HG03575 (cell line): ENCODE results near the gene DMBX1.

Source experiments
- ATAC-seq: cut with Tn5 transposase; IDR thresholded peaks from one replicate; pipeline ENCODE4 v1.9.1; 2021; ENCODE audit not compliant: unreplicated experiment, insufficient number of reproducible peaks, low FRiP score; ENCODE audit errors: extremely low read depth

DMBX1 gene

DNA sequence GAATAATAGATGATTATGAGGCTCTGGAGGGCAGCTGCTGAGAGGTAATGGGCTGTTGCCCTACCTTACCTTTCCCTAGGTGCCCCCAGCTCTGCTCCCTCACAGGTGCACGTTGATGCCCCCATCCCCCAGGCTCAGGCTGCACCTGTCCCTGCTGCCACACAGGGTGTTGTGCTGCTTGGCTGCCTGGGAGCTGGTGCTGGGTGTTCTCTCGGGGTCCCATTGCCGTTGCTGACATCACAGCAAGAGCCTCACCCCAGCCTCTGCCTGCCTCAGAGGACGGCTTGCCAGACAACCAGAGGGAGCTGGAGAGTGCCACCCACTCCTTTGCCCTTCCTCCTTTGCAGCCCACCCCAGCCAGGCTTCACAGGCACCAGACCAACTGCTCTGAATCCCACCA, 31.4 kb upstream of the DMBX1 start:
- no peak for ATAC-seq

DNA sequence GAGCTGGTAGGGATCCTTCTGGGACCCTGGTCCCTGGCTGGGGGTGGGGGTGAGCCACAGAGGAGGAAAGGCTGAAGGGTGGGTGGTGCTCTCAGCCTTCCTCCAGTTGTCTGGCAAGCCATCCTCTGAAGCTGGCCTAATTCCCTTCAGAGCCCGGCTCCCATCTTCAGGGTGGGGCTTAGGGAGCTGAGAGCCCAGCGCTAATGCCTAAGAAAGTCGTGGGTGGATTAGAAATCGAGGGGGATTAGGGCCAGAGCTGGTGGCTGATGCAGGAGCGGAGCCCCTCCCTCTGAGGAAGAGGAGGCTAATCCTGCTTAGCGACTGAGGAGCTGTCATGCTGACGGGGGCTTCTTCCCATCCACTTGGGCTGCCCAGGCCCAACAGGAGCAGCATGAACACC, 30.8 kb upstream of the DMBX1 start:
- no peak for ATAC-seq

DNA sequence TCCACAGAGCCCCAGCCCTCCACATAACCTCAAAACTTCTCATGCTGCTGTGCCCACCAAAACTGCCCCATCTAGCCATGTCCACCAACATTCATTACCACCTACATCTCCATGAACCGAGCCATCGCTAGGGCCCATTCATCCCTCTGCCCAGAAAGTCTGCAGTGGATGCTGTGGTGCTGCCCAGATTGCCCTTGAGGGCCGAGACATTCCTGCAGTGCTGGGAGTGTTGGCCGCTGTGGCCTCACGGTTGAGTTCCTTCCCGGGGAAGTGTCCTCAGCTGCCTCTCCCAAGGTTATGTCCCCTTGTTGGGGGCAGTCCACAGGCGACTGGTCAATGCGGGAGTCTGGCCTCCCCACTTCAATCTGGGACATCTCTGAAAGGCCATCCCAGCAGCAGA, 30.3 kb upstream of the DMBX1 start:
- ATAC-seq = no peak

DNA sequence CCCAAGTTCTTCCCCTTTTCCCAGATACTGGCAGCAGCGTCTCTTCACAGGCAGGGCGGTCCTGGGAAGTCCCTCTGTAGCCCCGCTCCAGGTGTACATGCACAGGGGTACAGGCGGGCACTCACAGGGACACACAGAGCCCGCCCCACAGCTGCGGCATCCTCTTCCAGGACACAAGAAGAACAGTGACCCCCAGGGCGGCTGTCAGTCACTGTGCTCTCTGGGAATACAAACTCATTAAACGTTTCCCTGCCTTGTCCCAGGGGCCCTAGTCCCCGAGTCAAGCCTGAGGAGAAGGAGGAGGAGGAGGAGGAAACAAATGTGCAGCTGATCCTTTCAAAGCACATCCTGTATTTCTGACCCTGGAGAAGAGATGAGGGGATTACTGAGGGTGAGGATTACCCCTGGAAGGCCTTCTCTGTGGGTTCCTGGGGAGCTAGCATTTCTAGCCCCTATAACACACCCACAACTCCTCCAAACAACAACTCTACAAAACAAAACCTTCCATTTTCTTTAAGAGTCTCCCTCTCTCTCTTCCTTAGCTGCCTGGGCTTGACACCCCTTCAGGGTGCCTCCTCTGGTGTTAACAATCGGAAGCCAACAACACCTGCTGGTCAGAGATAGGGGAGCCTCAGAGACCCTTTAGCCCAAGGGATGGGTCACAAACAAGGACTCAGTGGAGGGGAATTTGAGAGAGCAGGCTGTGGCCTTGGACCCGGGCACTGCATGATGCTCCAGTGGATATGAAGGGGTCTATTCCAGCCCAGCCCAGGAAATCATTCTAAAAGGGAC, 28.4 kb upstream of the DMBX1 start:
- ATAC-seq = no peak

DNA sequence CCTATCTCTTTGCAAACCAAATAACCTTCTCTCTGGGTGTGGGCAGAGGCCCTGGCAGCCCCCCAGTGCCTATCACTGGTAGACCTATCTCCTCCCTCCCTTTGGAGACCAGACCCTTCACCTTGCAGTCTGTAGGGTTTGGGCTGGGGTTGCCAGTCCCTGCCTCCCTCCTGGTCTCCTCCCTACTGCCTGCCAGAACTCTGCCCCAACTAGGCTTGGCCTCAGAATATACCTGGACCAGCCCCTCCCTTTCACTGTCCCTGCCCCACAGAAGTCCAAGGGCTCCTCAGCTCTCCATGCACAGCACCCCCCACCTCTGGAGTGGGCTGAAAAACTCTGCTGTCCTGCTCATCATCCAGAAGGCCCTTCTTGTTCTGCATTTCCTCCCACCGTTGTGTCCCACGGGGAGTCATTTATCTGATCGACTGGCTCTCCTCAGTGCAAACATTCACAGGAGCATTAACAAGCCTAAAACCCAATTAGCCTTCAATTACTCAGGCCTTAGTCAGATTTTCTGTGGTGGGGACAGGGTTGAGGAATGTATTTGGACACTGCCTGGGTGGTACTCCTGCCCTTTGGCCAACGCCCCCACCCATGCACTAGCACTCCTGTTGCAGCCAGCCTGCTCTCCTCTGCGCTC, 27.7 kb upstream of the DMBX1 start:
- ATAC-seq = no peak

DNA sequence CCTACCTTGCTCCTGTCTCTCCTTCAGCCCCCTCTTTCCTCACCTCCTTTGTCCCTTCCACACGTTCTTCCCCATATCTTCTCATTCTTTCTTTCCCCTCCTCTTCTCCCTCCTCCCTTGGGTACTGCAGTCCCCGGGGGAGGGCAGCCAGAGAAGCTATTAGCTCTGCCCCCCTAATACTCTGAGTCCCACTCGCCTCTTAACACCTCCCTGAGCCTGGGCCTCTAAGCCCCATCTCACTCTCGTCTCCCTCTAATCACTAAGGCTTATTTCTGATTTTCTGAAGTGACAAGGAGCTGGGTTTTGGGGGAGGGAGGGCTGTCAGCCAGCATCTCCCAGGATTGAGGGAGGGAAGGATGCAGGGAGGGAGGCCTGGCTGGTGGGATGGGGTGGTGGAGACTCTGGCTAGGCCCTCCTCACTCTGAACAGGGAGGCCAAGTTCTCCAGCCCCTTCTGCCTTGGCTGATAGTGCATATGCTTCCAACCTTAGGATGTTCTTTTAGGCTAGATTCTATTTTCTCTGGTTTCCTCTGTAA, 25.6 kb upstream of the DMBX1 start:
- no peak for ATAC-seq

DNA sequence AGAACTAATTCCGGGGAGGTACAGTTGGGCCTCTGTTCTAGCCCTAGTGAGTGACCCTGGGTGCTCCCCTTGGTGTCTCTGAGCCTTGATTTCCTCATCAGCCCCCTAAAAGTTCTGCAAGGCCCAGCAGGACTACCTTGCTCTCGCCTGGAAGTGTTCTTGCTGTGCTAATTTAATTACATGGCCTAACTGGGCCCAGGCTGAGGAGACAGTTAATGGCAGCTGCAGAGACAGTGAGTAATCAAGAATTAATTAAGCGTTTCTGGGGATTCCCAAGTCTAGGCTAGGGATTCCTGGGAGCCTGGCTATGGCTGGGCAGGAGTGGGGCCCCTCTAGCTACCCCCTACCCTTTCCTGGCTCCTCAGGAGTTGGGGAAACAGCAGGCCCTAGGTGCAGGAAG, 24.7 kb upstream of the DMBX1 start:
- no peak for ATAC-seq

DNA sequence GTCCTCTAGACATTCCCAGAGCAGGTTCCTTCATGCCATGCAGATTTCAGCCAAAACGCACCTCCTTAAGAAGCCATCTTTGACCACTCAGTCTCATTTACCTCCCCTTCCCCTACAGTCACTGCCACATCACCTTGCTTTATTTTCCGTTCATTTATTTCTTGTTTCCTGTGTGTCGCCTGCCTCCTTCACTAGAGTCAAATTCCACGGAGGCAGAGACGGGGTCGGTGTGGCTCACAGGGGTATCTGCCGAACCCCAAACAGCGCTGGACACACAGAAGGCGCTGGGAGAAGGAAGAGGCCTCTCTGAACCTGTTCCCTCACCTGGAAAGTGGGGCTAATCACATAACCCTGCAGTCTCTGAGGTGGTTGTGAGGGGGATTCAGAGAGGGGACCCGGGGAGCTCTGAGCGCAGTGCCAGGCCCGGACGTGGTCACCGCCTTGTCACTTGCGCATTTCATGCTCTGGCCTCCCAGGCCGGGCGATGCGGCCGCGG, 23.6 kb upstream of the DMBX1 start:
- ATAC-seq = no peak

DNA sequence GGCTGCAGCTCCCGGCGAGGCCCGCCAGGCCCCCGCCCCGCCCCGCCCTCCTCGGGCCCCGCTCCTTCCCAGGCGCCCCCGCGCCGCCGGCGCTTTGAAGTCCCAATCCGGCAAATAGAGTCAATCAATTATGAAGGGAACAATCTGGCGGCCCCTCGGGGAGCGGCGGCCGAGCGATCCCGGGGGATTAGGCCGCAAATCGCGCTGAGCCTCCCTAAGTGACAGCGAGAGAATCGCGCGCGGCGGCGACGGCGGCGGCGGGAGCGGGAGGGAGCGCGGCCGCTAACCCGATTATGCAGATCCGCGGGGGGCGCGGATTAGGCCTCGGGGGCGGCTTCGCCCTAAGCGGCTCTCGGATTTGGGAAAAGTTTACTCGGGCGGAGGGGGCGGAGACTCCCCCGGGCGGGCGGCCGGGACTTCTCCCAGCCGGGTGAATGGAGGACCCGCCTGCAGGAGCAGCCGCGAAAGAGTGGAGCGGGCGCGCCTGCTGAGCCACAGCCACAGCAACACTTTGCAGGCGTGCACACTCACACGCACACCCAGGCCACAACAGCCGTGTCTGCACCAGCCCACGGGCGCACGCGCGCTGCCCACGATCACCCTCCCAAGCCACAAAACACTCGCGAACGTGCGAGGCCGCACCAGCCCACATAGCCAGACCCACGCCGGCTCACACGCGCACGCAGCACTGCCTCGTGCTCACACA, 23.0 kb upstream of the DMBX1 start:
- ATAC-seq = no peak

DNA sequence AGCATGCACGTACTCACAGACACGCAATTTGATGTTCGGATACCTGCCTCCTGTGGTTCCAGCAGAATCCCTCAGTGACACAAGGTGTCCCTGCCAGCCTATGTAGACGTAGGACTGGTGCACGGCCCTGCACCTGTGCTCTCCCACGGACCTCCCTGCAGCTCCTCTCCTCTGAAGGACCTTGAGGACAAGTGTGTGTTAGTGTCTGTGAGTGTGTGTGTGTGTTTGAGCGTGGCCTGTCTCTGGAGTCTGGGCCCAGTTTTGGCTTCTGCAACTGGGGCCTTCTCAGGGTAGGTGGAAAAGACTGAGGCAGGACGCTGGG, 22.5 kb upstream of the DMBX1 start:
- ATAC-seq = no peak

DNA sequence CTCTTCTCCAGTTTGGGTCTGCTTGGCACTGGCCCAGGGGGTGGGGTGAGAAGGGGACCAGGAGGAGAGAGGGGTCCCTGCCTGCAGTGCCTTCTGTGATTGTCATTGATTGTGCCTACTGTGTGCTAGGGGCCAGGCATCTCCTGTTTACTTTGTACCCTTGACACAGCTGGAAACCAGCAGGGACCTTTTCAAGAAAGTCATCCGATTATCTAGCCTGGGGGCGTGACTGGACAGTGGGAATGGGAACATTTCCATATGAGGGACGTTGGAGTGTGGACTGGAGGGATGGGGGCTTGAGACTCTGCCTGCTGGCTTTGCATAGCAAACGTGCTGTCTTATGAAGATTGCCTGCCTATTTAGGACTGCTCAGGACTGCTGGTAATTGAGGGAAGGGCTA, 19.8 kb upstream of the DMBX1 start:
- ATAC-seq = no peak

DNA sequence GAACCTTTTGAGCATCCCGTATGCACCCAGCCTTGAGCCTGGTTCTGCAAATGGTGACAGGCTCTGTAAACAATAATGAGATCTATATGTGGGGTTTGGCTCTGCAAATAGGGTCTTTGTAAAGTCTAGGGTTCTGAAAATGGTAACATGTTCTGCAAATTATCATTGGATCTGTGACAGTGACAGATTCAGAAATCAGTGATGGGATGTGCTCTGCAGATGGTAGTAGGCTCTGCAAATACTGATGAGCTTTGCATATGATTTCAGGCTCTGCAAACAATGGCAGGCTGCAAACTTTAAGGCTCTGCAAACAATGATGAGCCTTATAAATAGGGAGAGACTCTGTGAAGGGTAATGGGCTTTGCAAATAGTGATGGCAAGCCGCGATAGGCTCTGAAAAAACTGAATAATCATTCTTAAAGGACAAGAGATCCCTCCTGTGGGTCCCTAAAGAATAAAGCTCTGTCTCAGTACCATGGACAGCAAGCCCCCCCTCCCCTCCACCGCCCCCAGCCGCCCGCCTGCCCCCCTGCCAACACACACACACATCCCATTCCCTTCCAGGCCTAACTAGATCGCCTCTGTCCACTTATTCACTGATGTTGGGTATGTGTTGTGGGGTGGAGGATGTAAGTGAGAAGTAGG, 17.7 kb upstream of the DMBX1 start:
- ATAC-seq = no peak

DNA sequence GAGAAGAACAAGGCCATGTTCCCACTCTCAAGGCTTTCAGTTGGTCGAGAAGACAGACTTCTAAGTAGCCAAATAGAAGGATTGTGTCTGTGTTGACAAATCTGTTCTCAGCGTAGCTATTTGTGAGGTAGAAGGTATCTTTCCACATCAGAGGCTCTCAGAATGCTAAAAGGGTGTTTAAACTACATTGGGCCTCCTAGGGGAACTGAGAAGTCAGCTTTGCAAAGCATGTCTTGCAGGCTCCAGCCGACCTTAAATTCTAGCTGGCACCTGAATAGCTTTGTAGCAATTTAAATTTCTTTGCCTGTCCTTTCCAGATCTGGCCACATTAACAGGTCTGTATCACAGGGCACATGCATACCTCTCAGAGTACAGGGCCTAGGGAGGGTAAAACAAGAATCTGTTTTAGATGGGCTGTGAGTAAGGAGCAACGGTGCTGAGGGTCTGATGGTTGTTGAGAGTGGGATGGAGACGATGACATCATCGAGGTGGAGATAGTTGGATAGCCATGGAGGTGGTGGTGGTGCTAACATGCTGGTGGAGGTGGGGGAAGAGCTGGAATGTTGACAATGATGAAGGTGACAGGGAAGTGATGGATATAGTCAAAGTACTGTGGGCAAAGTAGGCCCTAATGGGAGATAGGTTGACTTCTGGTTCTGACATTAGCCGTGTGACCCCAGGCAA, 17.0 kb upstream of the DMBX1 start:
- no peak for ATAC-seq

DNA sequence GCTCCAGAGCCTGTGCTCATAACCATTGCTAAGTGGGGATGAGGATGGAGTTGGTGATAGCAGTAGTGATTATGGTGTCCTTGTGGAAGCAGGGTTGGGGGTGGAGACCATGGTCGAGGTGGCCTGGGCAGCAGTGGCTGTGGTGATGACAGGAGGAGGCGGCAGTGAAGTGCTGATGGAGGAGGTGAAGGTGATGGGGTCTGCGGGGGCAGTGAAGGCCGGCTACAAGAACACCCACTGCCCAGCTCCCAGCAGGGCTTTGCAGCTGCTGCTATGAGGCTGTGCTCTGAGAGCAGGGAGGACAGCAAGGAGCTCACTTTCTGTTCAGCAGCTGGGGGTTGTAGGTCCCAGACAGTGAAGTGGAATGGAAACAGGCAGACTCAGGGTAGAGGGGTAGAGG, 15.6 kb upstream of the DMBX1 start:
- ATAC-seq = no peak

DNA sequence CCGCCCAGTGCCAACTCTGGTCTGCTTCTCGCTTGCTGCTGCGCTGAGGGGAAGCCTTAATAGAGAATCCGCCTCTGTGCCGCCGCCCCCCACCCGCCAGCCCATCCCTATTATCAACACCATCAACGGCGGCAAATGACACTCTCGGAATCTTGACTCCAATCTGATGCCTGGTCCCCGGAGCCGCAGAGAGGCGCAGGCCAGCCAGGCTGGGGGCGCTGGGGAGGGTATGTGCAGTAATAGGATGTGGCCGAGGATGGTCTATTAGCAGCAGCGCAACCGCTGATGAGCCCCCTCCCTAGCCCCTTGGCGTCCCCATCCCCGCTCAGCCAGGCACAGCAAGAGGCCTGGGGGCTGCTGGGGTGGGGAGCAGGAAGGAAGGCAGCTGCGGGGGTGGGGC, 15.1 kb upstream of the DMBX1 start:
- ATAC-seq = no peak

DNA sequence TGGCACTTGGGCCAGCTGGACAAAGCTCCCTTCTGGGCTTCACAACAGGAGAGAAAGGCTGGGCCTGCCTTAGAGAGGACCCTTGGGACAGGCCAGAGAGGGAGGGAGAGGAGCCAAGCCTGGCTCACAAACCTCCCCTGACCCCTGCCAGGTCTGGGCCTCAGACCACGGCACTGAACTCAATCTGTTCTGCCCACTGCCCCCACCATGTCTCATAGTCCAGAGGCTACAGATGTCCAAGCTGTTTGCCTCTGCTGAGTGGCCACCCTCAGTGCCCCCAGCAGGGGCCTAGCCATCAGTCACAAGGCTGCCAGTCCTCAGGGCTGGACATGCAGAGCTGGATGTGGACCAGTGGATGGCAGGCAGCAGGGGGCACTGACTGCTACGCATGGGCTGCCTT, 13.0 kb upstream of the DMBX1 start:
- ATAC-seq = no peak

DNA sequence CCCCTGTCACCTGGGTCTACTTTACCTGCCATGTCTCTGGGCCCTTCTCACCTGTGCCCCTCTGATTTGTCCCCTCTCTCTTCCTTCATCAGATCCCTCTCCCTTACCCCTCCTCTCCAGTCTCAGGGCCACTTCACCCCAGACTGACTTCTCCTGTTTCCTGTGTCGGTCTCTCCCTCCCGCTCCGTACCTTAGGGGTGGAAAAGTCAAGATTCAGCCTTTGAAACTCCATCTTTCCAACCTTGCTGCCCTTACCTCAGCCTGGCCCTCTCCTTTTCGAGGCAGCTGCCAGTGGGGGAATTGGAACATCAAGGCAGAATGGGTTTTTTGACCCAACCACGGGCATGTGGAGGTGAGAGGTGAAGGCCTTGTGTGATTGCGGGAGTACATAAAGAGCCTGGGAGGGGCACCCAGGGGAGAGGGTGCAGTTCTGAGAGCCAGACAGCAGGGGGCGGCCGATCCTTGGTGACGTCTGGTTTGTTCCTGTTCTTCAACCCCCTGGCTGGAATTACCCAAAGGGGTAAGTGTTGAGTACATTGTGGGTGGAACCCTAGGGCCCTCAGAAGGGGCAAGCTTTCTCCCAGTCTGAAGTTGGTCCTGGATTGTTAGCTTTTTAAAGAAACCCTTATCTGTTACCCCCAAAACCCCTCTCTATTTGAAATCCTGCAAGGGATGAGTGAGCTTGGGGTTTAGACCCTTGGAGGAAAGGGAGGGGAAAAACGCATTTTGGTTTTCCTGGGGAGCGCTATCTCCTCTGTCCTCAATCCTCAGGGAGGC, 12.3 kb upstream of the DMBX1 start:
- ATAC-seq = no peak

DNA sequence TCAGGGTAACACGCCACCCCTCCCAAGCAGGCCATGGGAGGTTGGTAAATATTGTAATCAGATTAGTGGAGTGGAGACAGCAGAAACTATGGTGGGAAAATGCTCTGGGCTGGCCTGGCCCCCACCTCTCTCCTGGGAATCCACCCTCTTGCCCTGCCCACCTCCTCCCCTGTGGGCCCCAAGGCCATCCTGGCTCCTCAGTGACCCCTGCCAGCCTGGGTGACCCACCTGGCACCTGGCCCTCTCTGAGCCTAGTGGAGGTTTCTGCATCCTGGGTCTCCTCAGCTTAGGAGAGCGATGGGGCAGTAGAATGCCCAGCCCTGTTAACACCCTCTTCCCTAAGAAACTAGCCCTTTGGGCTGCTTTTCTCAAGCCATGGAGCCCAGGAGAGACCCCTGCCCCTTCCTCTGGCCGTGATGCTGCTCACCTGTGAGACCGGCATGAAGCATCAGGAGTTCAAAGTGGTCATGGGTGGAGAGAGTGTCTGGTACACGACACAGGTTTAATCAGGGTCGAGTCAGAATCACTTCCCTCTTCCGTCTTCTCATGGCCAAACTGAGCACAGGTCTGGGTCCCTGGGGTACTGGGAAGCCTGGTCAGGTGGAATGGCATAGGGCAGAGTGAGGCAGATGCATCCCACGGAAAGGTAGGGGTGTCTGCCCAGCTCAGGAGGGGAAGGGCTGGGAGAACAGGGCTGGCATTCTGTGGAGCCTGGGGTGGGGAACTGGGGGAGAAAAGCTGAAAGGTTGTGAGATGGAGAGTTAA, 10.7 kb upstream of the DMBX1 start:
- ATAC-seq = no peak
